HepG2 (cell line): ENCODE results near the gene BCAS3. TPM values are rescaled to one million over a fixed set of nuclear protein-coding genes. Genes with fewer than 3 reads are reported as not detected.

ENCODE experiments used
- ARNT ChIP-seq: fragments of 450-650 bp; IDR thresholded peaks from 2 replicates; pipeline ENCODE4 v1.6.1; 2017
- ELF3 ChIP-seq: IDR thresholded peaks from 2 replicates; pipeline ENCODE4 v1.6.1; 2016; ENCODE audit warnings: missing genetic modification reagents, missing compliant biosample characterization
- ETV6 ChIP-seq: sonication (generic); formaldehyde crosslinking; conservative IDR thresholded peaks from 2 replicates; pipeline ENCODE4 v1.4.0; 2020; ENCODE audit warnings: missing genetic modification reagents
- HHEX ChIP-seq: IDR thresholded peaks from 2 replicates; pipeline ENCODE4 v1.6.1; 2016; ENCODE audit warnings: control low read depth
- LCORL ChIP-seq, 2 experiments: fragments of 450-650 bp in 1 of 2; sonication (generic) in 1 of 2; formaldehyde crosslinking in 1 of 2; IDR thresholded peaks; 2 replicates each; pipeline versions ENCODE4 v1.5.0 to v1.6.1; 2017 to 2020; ENCODE audit warnings: antibody characterized with exemption in 1 of 2, missing genetic modification reagents in 1 of 2
- MEIS2 ChIP-seq: sonication (generic); formaldehyde crosslinking; IDR thresholded peaks from 2 replicates; pipeline ENCODE4 v1.9.0; 2021; ENCODE audit warnings: mild to moderate bottlenecking, missing genetic modification reagents
- SMAD9 ChIP-seq: sonication (generic); formaldehyde crosslinking; IDR thresholded peaks from 2 replicates; pipeline ENCODE4 v1.5.1; 2020; ENCODE audit warnings: mild to moderate bottlenecking, missing genetic modification reagents
- TOPORS ChIP-seq: sonication (generic); formaldehyde crosslinking; IDR thresholded peaks from 2 replicates; pipeline ENCODE4 v1.8.0; 2023; ENCODE audit warnings: mild to moderate bottlenecking, missing genetic modification reagents
- ZNF34 ChIP-seq: sonication (generic); formaldehyde crosslinking; IDR thresholded peaks from 2 replicates; pipeline ENCODE4 v1.4.0; 2020; ENCODE audit warnings: mild to moderate bottlenecking, missing genetic modification reagents, borderline replicate concordance
- ZNF598 ChIP-seq: sonication (generic); formaldehyde crosslinking; IDR thresholded peaks from 2 replicates; pipeline ENCODE4 v1.5.1; 2020; ENCODE audit warnings: mild to moderate bottlenecking, missing genetic modification reagents, borderline replicate concordance
- polyA plus RNA-seq, 8 experiments: library from polyadenylated mRNA; depleted of rRNA in 3 of 8; stranded (reverse) in 7 of 8; unstranded in 1 of 8; fragments of >200 nt; fragmentation: Illumina TruSeq in 4 of 8; extraction: Trizol in 4 of 8; gene quantifications; 2 replicates each; pipeline versions ENCODE4 v1.2.1 to v1.2.3, GENCODE V29; 2011 to 2016; ENCODE audit warnings: low read depth in 4 of 8, missing spikeins in 1 of 8, mixed read lengths in 1 of 8; ENCODE audit not compliant: insufficient read depth in 1 of 8
- total RNA-seq, 5 experiments: library from RNA; depleted of rRNA; stranded (reverse); fragments of >200 nt; fragmentation: Illumina TruSeq; extraction: Trizol; gene quantifications; 2 replicates each; pipeline ENCODE4 v1.2.3, GENCODE V29; 2016; ENCODE audit warnings: low read depth in 1 of 5
- TF ChIP-seq, protein P1 (sequence below), 2 experiments: sonication (generic) in 1 of 2; formaldehyde crosslinking in 1 of 2; IDR thresholded peaks; 2 replicates each; pipeline versions ENCODE4 v1.6.1 to v1.9.0; 2014 to 2022; ENCODE audit warnings: antibody characterized with exemption in 1 of 2, borderline replicate concordance in 1 of 2, inconsistent platforms in 1 of 2, low read depth in 1 of 2, missing genetic modification reagents in 1 of 2
- TF ChIP-seq, protein P2 (sequence below): sonication (generic); formaldehyde crosslinking; IDR thresholded peaks from 2 replicates; pipeline ENCODE4 v1.8.1; 2023; ENCODE audit warnings: mild to moderate bottlenecking, missing genetic modification reagents, borderline replicate concordance
- TF ChIP-seq, protein P3 (sequence below): sonication (generic); formaldehyde crosslinking; IDR thresholded peaks from 2 replicates; pipeline ENCODE4 v1.5.0; 2020; ENCODE audit warnings: mild to moderate bottlenecking, missing genetic modification reagents, borderline replicate concordance

Gene BCAS3
- total and polyA plus RNA-seq, 2 of the 13 experiments (the other 11 are each of a cell fraction or from before 2014, with no cell fraction given) = 10.7 to 11.2 TPM

DNA sequence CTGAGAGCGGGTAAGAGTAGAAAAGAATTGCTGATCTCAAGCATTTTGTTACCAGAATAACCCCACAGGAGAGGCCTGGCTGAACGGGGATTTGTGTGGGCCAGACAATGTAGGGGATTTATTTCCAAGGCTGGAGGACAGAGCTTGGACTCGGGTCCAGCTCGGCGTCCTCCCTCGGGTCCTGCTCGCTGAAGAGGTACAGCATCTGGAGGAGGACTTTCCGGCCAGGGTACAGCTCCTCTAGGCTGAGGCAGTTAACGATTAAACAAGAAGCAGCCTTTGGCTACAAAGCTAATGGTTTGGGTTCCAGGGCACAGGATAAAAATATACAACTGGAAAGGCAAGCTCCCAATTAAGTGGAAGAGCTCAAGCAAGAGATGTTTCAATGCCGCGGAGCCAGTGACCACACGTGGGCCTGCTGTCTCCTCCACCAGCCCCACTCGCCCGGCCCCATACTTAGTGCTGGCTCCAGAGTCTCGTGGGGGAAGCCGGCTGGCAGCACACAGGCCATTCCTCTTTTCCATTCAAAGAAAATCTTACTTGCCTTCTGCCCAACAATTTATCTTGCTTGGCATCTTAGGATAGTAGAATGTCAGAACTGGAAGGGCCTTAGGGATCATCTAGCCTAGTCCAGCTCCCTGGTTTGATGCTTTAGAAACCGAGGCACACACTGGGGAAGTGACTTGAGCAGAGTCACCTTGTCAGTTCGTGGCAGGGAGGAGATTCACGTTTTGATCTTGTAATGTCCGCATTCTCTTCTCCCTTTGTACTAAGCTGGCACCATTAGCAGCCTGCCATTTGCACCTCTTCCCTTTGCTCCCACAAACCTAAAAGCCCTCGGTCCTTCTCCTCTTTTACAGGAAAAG lies 636.0 kb downstream of the BCAS3 start (continued):
- TF ChIP-seq, protein P1, sequence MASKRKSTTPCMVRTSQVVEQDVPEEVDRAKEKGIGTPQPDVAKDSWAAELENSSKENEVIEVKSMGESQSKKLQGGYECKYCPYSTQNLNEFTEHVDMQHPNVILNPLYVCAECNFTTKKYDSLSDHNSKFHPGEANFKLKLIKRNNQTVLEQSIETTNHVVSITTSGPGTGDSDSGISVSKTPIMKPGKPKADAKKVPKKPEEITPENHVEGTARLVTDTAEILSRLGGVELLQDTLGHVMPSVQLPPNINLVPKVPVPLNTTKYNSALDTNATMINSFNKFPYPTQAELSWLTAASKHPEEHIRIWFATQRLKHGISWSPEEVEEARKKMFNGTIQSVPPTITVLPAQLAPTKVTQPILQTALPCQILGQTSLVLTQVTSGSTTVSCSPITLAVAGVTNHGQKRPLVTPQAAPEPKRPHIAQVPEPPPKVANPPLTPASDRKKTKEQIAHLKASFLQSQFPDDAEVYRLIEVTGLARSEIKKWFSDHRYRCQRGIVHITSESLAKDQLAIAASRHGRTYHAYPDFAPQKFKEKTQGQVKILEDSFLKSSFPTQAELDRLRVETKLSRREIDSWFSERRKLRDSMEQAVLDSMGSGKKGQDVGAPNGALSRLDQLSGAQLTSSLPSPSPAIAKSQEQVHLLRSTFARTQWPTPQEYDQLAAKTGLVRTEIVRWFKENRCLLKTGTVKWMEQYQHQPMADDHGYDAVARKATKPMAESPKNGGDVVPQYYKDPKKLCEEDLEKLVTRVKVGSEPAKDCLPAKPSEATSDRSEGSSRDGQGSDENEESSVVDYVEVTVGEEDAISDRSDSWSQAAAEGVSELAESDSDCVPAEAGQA (IDR thresholded peaks at IDR 0.05; ENCODE audit: low read depth) = no peak
- TF ChIP-seq, protein P1 (CRISPR knock-in tag; IDR thresholded peaks at IDR 0.05; ENCODE audit: borderline replicate concordance) = no peak
- TF ChIP-seq HHEX (CRISPR knock-in tag) (no peak), TOPORS (no peak), SMAD9 (no peak), ZNF34 (CRISPR knock-in tag) (no peak), ARNT (no peak), LCORL (IDR thresholded peaks at IDR 0.05) (no peak), LCORL (CRISPR knock-in tag; IDR thresholded peaks at IDR 0.05) (no peak; the same call in 1 of the 2 replicates), ETV6 (CRISPR knock-in tag) (no peak), ZNF598 (CRISPR knock-in tag) (peak; percentile 87; the same call in 1 of the 2 replicates), ELF3 (CRISPR knock-in tag) (no peak), MEIS2 (CRISPR knock-in tag) (no peak)
- TF ChIP-seq, protein P2, sequence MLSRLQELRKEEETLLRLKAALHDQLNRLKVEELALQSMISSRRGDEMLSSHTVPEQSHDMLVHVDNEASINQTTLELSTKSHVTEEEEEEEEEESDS = no peak
- TF ChIP-seq, protein P3, sequence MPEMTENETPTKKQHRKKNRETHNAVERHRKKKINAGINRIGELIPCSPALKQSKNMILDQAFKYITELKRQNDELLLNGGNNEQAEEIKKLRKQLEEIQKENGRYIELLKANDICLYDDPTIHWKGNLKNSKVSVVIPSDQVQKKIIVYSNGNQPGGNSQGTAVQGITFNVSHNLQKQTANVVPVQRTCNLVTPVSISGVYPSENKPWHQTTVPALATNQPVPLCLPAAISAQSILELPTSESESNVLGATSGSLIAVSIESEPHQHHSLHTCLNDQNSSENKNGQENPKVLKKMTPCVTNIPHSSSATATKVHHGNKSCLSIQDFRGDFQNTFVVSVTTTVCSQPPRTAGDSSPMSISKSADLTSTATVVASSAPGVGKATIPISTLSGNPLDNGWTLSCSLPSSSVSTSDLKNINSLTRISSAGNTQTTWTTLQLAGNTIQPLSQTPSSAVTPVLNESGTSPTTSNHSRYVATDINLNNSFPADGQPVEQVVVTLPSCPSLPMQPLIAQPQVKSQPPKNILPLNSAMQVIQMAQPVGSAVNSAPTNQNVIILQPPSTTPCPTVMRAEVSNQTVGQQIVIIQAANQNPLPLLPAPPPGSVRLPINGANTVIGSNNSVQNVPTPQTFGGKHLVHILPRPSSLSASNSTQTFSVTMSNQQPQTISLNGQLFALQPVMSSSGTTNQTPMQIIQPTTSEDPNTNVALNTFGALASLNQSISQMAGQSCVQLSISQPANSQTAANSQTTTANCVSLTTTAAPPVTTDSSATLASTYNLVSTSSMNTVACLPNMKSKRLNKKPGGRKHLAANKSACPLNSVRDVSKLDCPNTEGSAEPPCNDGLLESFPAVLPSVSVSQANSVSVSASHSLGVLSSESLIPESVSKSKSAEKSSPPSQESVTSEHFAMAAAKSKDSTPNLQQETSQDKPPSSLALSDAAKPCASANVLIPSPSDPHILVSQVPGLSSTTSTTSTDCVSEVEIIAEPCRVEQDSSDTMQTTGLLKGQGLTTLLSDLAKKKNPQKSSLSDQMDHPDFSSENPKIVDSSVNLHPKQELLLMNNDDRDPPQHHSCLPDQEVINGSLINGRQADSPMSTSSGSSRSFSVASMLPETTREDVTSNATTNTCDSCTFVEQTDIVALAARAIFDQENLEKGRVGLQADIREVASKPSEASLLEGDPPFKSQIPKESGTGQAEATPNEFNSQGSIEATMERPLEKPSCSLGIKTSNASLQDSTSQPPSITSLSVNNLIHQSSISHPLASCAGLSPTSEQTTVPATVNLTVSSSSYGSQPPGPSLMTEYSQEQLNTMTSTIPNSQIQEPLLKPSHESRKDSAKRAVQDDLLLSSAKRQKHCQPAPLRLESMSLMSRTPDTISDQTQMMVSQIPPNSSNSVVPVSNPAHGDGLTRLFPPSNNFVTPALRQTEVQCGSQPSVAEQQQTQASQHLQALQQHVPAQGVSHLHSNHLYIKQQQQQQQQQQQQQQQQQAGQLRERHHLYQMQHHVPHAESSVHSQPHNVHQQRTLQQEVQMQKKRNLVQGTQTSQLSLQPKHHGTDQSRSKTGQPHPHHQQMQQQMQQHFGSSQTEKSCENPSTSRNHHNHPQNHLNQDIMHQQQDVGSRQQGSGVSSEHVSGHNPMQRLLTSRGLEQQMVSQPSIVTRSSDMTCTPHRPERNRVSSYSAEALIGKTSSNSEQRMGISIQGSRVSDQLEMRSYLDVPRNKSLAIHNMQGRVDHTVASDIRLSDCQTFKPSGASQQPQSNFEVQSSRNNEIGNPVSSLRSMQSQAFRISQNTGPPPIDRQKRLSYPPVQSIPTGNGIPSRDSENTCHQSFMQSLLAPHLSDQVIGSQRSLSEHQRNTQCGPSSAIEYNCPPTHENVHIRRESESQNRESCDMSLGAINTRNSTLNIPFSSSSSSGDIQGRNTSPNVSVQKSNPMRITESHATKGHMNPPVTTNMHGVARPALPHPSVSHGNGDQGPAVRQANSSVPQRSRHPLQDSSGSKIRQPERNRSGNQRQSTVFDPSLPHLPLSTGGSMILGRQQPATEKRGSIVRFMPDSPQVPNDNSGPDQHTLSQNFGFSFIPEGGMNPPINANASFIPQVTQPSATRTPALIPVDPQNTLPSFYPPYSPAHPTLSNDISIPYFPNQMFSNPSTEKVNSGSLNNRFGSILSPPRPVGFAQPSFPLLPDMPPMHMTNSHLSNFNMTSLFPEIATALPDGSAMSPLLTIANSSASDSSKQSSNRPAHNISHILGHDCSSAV (CRISPR knock-in tag) = no peak
